Measurements from ENCODE around the gene HMGXB4. TPM values are rescaled to one million over a fixed set of nuclear protein-coding genes. Genes with fewer than 3 reads are reported as not detected.

The HMGXB4 gene
- total and polyA plus RNA-seq, 2 of the 13 experiments (the other 11 are each of a cell fraction or from before 2014, with no cell fraction given), result 13.9 to 16.3 TPM

GRCh38 chr22:35257321-35258190 is at the start of gene HMGXB4 (continued):
- TF ChIP-seq ZBTB2 (CRISPR knock-in tag; IDR thresholded peaks at IDR 0.05; ENCODE audit: low read depth) (peak; percentile 73; the same call in 1 of the 2 replicates), ZFP90 (CRISPR knock-in tag; IDR thresholded peaks at IDR 0.05; ENCODE audit: borderline replicate concordance) (peak; percentile 71; the same call in 1 of the 2 replicates), ZFYVE20 (CRISPR knock-in tag; IDR thresholded peaks at IDR 0.05; ENCODE audit: borderline replicate concordance, low read depth) (peak; percentile 71; the same call in 1 of the 2 replicates), RORA (CRISPR knock-in tag; IDR thresholded peaks at IDR 0.05) (no peak), DZIP1 (CRISPR knock-in tag; IDR thresholded peaks at IDR 0.05) (no peak), ZNF737 (CRISPR knock-in tag; IDR thresholded peaks at IDR 0.05; ENCODE audit: borderline replicate concordance) (no peak), ATF4 (CRISPR knock-in tag; IDR thresholded peaks at IDR 0.05) (peak in 1 of 2 experiments; percentile 51; a peak in 1 of 4 replicates), ZNF510 (CRISPR knock-in tag; IDR thresholded peaks at IDR 0.05; ENCODE audit: low read depth) (no peak), ZNF263 (CRISPR knock-in tag; IDR thresholded peaks at IDR 0.05) (peak; percentile 53; the same call in 1 of the 2 replicates), ZNF597 (CRISPR knock-in tag; IDR thresholded peaks at IDR 0.05) (no peak), ZSCAN20 (CRISPR knock-in tag; IDR thresholded peaks at IDR 0.05; ENCODE audit: borderline replicate concordance) (0 out of 2 replicates have a peak, but pooled peaks have one; percentile 90), TFDP1 (CRISPR knock-in tag; IDR thresholded peaks at IDR 0.05; ENCODE audit: borderline replicate concordance) (peak; percentile 90; the same call in 1 of the 2 replicates), ZNF850 (CRISPR knock-in tag; conservative IDR thresholded peaks at IDR 0.05) (no peak), ZZZ3 (CRISPR knock-in tag; IDR thresholded peaks at IDR 0.05; ENCODE audit: borderline replicate concordance) (no peak), DMAP1 (CRISPR knock-in tag; IDR thresholded peaks at IDR 0.05) (peak; percentile 65), ZNF18 (CRISPR knock-in tag; IDR thresholded peaks at IDR 0.05; ENCODE audit: insufficient replicate concordance) (peak; percentile 57), KLF16 (CRISPR knock-in tag; IDR thresholded peaks at IDR 0.05) (peak in 1 of 2 experiments; percentile 96; a peak in 2 of 4 replicates), ZNF251 (CRISPR knock-in tag; IDR thresholded peaks at IDR 0.05) (no peak)

Measured in HepG2 (cell line).